SK-N-SH (cell line): ENCODE results near the gene FAM177A1. TPM values are rescaled to one million over a fixed set of nuclear protein-coding genes. Genes with fewer than 3 reads are reported as not detected.

ENCODE experiments used
- CTCF ChIA-PET: fragments of 300-600, 350-600 bp; formaldehyde crosslinking; extraction: SDS; loops from one replicate; lab custom pipeline; 2021; lab: Yijun Ruan, JAX
- POLR2A ChIA-PET: fragments of 350-600 bp; sonication (Branson Sonifier 250); formaldehyde crosslinking; extraction: SDS; loops from one replicate; lab custom pipeline; 2020; ENCODE audit warnings: antibody characterized with exemption, inconsistent platforms; lab: Yijun Ruan, JAX
- DNase-seq: peaks from one replicate; pipeline ENCODE4 v3.0.0; 2012
- H2AFZ ChIP-seq: fragments of 200-600 bp; sonication (generic); 2 replicates; pipeline ENCODE4 v1.8.1; 2016; ENCODE audit warnings: antibody characterized with exemption, mild to moderate bottlenecking, low read depth
- H3F3A ChIP-seq: fragments of 200-600 bp; sonication (generic); replicated peaks from 2 replicates; pipeline ENCODE3; 2016; ENCODE audit warnings: antibody characterized with exemption, mild to moderate bottlenecking; ENCODE audit not compliant: insufficient read depth
- H3K27ac ChIP-seq, 2 experiments: fragments of 200-500 bp in 1 of 2; fragments of 200-600 bp in 1 of 2; sonication (Bioruptor generic) in 1 of 2; sonication (generic), shearing (Covaris generic) in 1 of 2; 2 replicates each; pipeline versions ENCODE4 v1.5.1 to v1.6.1; 2014 to 2016; ENCODE audit warnings: low read depth in 2 of 2, inconsistent platforms in 1 of 2, low read length in 1 of 2, mild to moderate bottlenecking in 1 of 2, mixed read lengths in 1 of 2
- H3K27me3 ChIP-seq: fragments of 200-600 bp; sonication (generic), shearing (Covaris generic); 2 replicates; pipeline ENCODE4 v1.6.1; 2016; ENCODE audit warnings: mixed run types; ENCODE audit not compliant: insufficient read depth
- H3K36me3 ChIP-seq, 2 experiments: fragments of 200-500 bp in 1 of 2; fragments of 200-600 bp in 1 of 2; sonication (Bioruptor generic) in 1 of 2; sonication (generic) in 1 of 2; replicated peaks in 1 of 2; 2 replicates each; pipeline versions ENCODE3 to v1.5.1; 2014 to 2016; ENCODE audit warnings: low read length in 1 of 2, mild to moderate bottlenecking in 1 of 2; ENCODE audit not compliant: insufficient read depth in 2 of 2, control insufficient read depth in 1 of 2
- H3K4me1 ChIP-seq, 2 experiments: fragments of 200-500 bp in 1 of 2; fragments of 200-600 bp in 1 of 2; sonication (Bioruptor generic) in 1 of 2; sonication (generic), shearing (Covaris generic) in 1 of 2; 2 replicates each; pipeline versions ENCODE4 v1.5.1 to v1.6.1; 2014 to 2016; ENCODE audit warnings: low read depth in 1 of 2, low read length in 1 of 2, mixed run types in 1 of 2; ENCODE audit not compliant: insufficient read depth in 2 of 2, control insufficient read depth in 1 of 2
- H3K4me2 ChIP-seq: fragments of 200-600 bp; sonication (generic), shearing (Covaris generic); 2 replicates; pipeline ENCODE4 v1.6.1; 2017; ENCODE audit warnings: mixed run types
- H3K4me3 ChIP-seq, 2 experiments: fragments of 200-500 bp in 1 of 2; fragments of 200-600 bp in 1 of 2; sonication (Bioruptor generic) in 1 of 2; sonication (generic), shearing (Covaris generic) in 1 of 2; 2 replicates each; pipeline versions ENCODE4 v1.5.1 to v1.8.1; 2014 to 2016; ENCODE audit warnings: low read depth in 2 of 2, inconsistent platforms in 1 of 2, low read length in 1 of 2, mild to moderate bottlenecking in 1 of 2, mixed read lengths in 1 of 2, moderate library complexity in 1 of 2
- H3K79me2 ChIP-seq: fragments of 200-600 bp; sonication (generic); 2 replicates; pipeline ENCODE4 v1.8.1; 2017; ENCODE audit warnings: mild to moderate bottlenecking; ENCODE audit not compliant: insufficient read depth
- H3K9ac ChIP-seq: fragments of 200-600 bp; sonication (generic); 2 replicates; pipeline ENCODE4 v1.6.1; 2017; ENCODE audit warnings: mixed run types
- H3K9me2 ChIP-seq: fragments of 200-600 bp; sonication (generic); 2 replicates; pipeline ENCODE4 v1.6.1; 2017; ENCODE audit warnings: mixed run types
- H3K9me3 ChIP-seq: fragments of 200-600 bp; sonication (generic); 2 replicates; pipeline ENCODE4 v1.6.1; 2017; ENCODE audit warnings: mixed run types, mild to moderate bottlenecking, moderate library complexity
- H4K20me1 ChIP-seq: fragments of 200-600 bp; sonication (generic); 2 replicates; pipeline ENCODE4 v1.6.1; 2017; ENCODE audit warnings: mild to moderate bottlenecking, mixed run types; ENCODE audit not compliant: insufficient read depth
- ELF1 ChIP-seq: IDR thresholded peaks from 2 replicates; pipeline ENCODE4 v1.4.0; 2012
- EP300 ChIP-seq, 2 experiments: IDR thresholded peaks; 2 replicates each; pipeline versions ENCODE4 v1.4.0 to v1.6.1; 2012; ENCODE audit warnings: borderline replicate concordance in 1 of 2, low read depth in 1 of 2, low read length in 1 of 2
- EZH2phosphoT487 ChIP-seq: fragments of 200-600 bp; sonication (generic); IDR thresholded peaks from 2 replicates; pipeline ENCODE4 v1.6.1; 2017; ENCODE audit warnings: low read depth, mixed run types, mild to moderate bottlenecking, antibody characterized with exemption, moderate library complexity, borderline replicate concordance
- FOSL2 ChIP-seq: IDR thresholded peaks from 2 replicates; pipeline ENCODE4 v1.4.0; 2012; ENCODE audit warnings: low read depth, mild to moderate bottlenecking, moderate library complexity, borderline replicate concordance
- FOXJ3 ChIP-seq: sonication (generic); formaldehyde crosslinking; IDR thresholded peaks from 2 replicates; pipeline ENCODE4 v1.5.1; 2020; ENCODE audit warnings: mild to moderate bottlenecking, missing genetic modification reagents
- MEF2A ChIP-seq: IDR thresholded peaks from 2 replicates; pipeline ENCODE4 v1.4.0; 2012; ENCODE audit warnings: low read depth, borderline replicate concordance
- RAD21 ChIP-seq: IDR thresholded peaks from 2 replicates; pipeline ENCODE4 v1.6.1; 2012; ENCODE audit warnings: mild to moderate bottlenecking, low read length
- RFX5 ChIP-seq: IDR thresholded peaks from 2 replicates; pipeline ENCODE4 v1.6.1; 2012; ENCODE audit warnings: mild to moderate bottlenecking, improper control_type of control experiment, low read length
- SIN3A ChIP-seq: IDR thresholded peaks from 2 replicates; pipeline ENCODE4 v1.6.1; 2012; ENCODE audit warnings: low read depth, mild to moderate bottlenecking, low read length, moderate library complexity, borderline replicate concordance
- TEAD4 ChIP-seq: IDR thresholded peaks from 2 replicates; pipeline ENCODE4 v1.4.0; 2012; ENCODE audit warnings: mild to moderate bottlenecking, borderline replicate concordance; ENCODE audit not compliant: insufficient read depth
- whole genome bisulfite sequencing: methylation state at CpG from one replicate; pipeline ENCODE4 v1.1.6; 2017; ENCODE audit warnings: low lambda C conversion rate; 5-methylcytosine and 5-hydroxymethylcytosine counted together
- polyA plus RNA-seq, 3 experiments: library from polyadenylated mRNA; depleted of rRNA; stranded (reverse); fragments of >200 nt; gene quantifications; 2 replicates each; pipeline ENCODE4 v1.2.3, GENCODE V29; 2012
- TF ChIP-seq, protein P1 (sequence below): IDR thresholded peaks from 2 replicates; pipeline ENCODE4; 2012
- TF ChIP-seq, protein P2 (sequence below): fragments of 200-600 bp; sonication (generic); IDR thresholded peaks from 2 replicates; pipeline ENCODE4 v1.6.1; 2017; ENCODE audit warnings: antibody characterized with exemption, mild to moderate bottlenecking, moderate library complexity

Gene FAM177A1
- polyA plus RNA-seq, 1 of the 3 experiments (the other 2 are of a cell fraction): 36.7 TPM

DNA sequence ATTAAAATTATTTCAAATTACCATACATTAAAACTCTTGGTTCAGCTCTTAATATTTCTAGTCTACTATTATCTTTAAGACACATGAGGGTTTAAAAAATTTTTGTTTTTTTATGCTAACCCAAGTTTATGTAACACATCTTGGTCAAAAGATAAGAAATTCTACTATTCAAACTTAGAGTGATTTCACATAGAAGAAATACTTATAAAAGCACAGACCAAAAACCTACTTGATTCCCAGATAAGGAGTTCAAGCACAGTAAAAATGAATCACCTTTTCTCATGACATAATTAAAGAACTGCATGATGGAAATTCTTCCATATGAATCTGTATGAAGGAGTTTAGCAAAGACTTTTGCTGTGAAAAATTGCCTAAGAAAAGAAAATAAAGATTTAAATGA is 61.8 kb downstream of the FAM177A1 start (continued):
- no peak for TF ChIP-seq RAD21

DNA sequence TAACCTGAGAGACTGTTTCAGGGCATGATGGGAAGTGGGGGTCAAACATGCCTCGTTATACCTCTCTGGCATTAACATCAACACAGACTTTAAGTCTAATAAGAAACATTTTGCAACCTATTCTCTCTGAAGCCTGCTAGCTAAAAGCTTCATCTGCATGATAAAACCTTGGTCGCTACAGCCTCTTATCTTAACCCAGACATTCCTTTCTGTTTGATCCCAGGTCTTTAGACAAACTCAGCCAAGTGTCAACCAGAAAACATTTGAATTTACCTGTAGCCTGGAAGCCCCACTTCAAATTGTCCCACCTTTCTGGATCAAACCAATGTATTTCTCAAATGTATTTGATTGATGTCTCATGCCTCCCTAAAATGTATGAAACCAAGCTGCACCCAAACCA is 66.6 kb downstream of the FAM177A1 start:
- H3K36me3 ChIP-seq: peaks cover 31 to 68% of the 10 kb centered on the region in 2 experiments

DNA sequence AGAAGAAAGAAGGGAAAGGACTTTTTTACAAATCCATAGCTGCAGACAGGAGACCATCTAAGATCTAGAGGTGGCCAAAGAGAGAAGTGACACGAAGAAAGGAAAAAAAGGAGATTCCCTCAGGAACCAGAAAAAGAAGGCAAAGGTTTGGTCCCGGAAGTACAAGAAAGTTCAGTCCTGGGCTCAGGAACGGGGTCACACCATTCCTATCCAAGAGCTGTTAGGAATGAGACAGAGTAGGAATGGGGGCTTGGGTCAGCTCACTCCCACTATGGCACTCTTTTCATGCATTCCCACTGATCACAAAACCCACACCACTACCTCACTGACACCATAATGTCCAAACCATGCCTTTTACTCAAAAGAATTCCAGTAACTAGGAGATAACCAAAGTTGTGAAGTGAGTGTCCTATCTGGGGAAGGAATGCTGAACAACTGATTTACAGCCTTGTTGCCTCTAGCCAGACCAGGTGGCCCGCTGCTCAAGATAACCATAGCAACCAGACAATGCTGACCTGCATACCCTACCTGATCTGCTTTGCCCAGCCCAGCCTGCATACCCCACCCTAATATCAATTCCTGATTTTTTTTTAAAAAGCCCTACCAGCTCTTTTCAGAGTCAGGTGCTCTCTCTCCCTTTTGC is 67.4 kb downstream of the FAM177A1 start:
- TF ChIP-seq RAD21 (no peak), SIN3A (no peak), EP300 (IDR thresholded peaks at IDR 0.05; ENCODE audit: borderline replicate concordance in 1 of 2, low read depth in 1 of 2, low read length in 1 of 2) (no peak), RFX5 (no peak), MEF2A (no peak), ELF1 (no peak), EZH2phosphoT487 (no peak), FOSL2 (no peak)
- TF ChIP-seq, protein P1, sequence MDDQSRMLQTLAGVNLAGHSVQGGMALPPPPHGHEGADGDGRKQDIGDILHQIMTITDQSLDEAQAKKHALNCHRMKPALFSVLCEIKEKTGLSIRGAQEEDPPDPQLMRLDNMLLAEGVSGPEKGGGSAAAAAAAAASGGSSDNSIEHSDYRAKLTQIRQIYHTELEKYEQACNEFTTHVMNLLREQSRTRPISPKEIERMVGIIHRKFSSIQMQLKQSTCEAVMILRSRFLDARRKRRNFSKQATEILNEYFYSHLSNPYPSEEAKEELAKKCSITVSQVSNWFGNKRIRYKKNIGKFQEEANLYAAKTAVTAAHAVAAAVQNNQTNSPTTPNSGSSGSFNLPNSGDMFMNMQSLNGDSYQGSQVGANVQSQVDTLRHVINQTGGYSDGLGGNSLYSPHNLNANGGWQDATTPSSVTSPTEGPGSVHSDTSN: no peak
- Histone ChIP-seq H3K9me2 (no peaks in the 10 kb centered on the region), H3K36me3 (peaks cover 27 to 61% of the 10 kb centered on the region in 2 experiments), H2AFZ (no peak overlapping the region), H4K20me1 (no peaks in the 10 kb centered on the region), H3K4me3 (no peak overlapping the region), H3K27me3 (no peaks in the 10 kb centered on the region), H3K27ac (no peak overlapping the region), H3K4me2 (no peak overlapping the region), H3K9ac (no peak overlapping the region), H3K9me3 (no peaks in the 10 kb centered on the region), H3F3A (no peaks in the 10 kb centered on the region), H3K79me2 (peaks cover 26% of the 10 kb centered on the region), H3K4me1 (no peaks in the 10 kb centered on the region)
- CTCF ChIA-PET: interaction anchor here (0.8 kb wide), 1 partner anchor 27 kb away, joined by 3 read pairs; no protein-coding TSS in a partner anchor
- WGBS: 97% methylated on average over 4 of the region's 4 CpGs
- POLR2A ChIA-PET: interaction anchor here (0.6 kb wide), 1 partner anchor 112 kb away, joined by 4 read pairs; no protein-coding TSS in a partner anchor
- no peak for DNase-seq

More for the DNA sequence above, 66.6 kb downstream of the FAM177A1 start:
- WGBS: 91% methylated on average over 2 of the region's 2 CpGs
- no peaks in the 10 kb centered on the region for H3K27me3 ChIP-seq
- no peak overlapping the region for H3K4me2 ChIP-seq
- H3K9me2 ChIP-seq: no peaks in the 10 kb centered on the region
- no peaks in the 10 kb centered on the region for H4K20me1 ChIP-seq
- no peak overlapping the region for H2AFZ ChIP-seq
- H3K9ac ChIP-seq: no peak overlapping the region
- ChIA-PET CTCF (no interaction called here), POLR2A (interaction anchor here (0.6 kb wide), 1 partner anchor 113 kb away, joined by 4 read pairs; no protein-coding TSS in a partner anchor)
- peaks cover 3% of the 10 kb centered on the region for H3F3A ChIP-seq
- no peaks in the 10 kb centered on the region for H3K4me1 ChIP-seq
- TF ChIP-seq FOXJ3 (CRISPR knock-in tag) (no peak), FOSL2 (no peak), TEAD4 (no peak)
- TF ChIP-seq, protein P2, sequence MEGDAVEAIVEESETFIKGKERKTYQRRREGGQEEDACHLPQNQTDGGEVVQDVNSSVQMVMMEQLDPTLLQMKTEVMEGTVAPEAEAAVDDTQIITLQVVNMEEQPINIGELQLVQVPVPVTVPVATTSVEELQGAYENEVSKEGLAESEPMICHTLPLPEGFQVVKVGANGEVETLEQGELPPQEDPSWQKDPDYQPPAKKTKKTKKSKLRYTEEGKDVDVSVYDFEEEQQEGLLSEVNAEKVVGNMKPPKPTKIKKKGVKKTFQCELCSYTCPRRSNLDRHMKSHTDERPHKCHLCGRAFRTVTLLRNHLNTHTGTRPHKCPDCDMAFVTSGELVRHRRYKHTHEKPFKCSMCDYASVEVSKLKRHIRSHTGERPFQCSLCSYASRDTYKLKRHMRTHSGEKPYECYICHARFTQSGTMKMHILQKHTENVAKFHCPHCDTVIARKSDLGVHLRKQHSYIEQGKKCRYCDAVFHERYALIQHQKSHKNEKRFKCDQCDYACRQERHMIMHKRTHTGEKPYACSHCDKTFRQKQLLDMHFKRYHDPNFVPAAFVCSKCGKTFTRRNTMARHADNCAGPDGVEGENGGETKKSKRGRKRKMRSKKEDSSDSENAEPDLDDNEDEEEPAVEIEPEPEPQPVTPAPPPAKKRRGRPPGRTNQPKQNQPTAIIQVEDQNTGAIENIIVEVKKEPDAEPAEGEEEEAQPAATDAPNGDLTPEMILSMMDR: no peak
- no peak overlapping the region for H3K4me3 ChIP-seq
- no peaks in the 10 kb centered on the region for H3K9me3 ChIP-seq
- DNase-seq: no peak
- H3K79me2 ChIP-seq: peaks cover 21% of the 10 kb centered on the region
- H3K27ac ChIP-seq: no peak overlapping the region
